PC-3 (cell line): ENCODE measurements around the gene XIRP2. TPM values are rescaled to one million over a fixed set of nuclear protein-coding genes. Genes with fewer than 3 reads are reported as not detected.
"Not testable (repeated sequence)": the region's sequence is repeated elsewhere in the genome, so short reads cannot be mapped to it uniquely, and the experiment has no call there.

Experiments
- ATAC-seq: fragments of 200-7000 bp; cut with Tn5 transposase; 2 replicates; pipeline ENCODE4 v1.9.1; 2020; ENCODE audit warnings: mild to moderate bottlenecking, moderate library complexity
- BruUV-seq: library from RNA; stranded (reverse); fragments of 400-500 nt; replicated peaks from 2 replicates; lab custom pipeline; 2021; lab: Mats Ljungman, UMichigan
- CTCF ChIA-PET: fragments of 300-600 bp; sonication (Branson Sonifier 250); formaldehyde crosslinking; loops from one replicate; lab custom pipeline; 2022; ENCODE audit warnings: antibody characterized with exemption; lab: Charles Lee
- POLR2A ChIA-PET: fragments of 300-600 bp; sonication (Branson Sonifier 250); formaldehyde crosslinking; loops from one replicate; lab custom pipeline; 2022; ENCODE audit warnings: antibody characterized with exemption; ENCODE audit not compliant: unreplicated experiment; lab: Charles Lee
- DNase-seq: peaks from one replicate; pipeline ENCODE4 v3.0.0-alpha.2; 2015
- H2AFZ ChIP-seq: fragments of 300-600 bp; sonication (generic); 2 replicates; pipeline ENCODE4 v1.6.0; 2016; ENCODE audit warnings: antibody characterized with exemption, low read length
- H3F3A ChIP-seq: fragments of 300-600 bp; sonication (generic); one replicate; pipeline ENCODE4 v1.6.0; 2017; ENCODE audit warnings: antibody characterized with exemption, low read length, control low read depth, mild to moderate bottlenecking; ENCODE audit not compliant: unreplicated experiment
- H3K27ac ChIP-seq: fragments of 300-600 bp; sonication (generic); 2 replicates; pipeline ENCODE4 v1.5.1; 2016; ENCODE audit warnings: mild to moderate bottlenecking, low read length
- H3K27me3 ChIP-seq: fragments of 300-600 bp; sonication (generic); 2 replicates; pipeline ENCODE4 v1.6.1; 2016; ENCODE audit warnings: low read length, mixed read lengths
- H3K36me3 ChIP-seq: fragments of 300-600 bp; sonication (generic); 2 replicates; pipeline ENCODE4 v1.6.1; 2016; ENCODE audit warnings: low read depth, mixed run types, low read length, mixed read lengths
- H3K4me1 ChIP-seq: fragments of 300-600 bp; sonication (generic); 2 replicates; pipeline ENCODE4 v1.5.1; 2016; ENCODE audit warnings: low read length; ENCODE audit not compliant: insufficient read depth
- H3K4me2 ChIP-seq: fragments of 300-600 bp; sonication (generic); 2 replicates; pipeline ENCODE4 v1.6.0; 2016; ENCODE audit warnings: low read length
- H3K4me3 ChIP-seq: fragments of 300-600 bp; sonication (generic); 2 replicates; pipeline ENCODE4 v1.5.1; 2016; ENCODE audit warnings: mild to moderate bottlenecking, low read length, mixed read lengths
- H3K79me2 ChIP-seq: fragments of 300-600 bp; sonication (generic); 2 replicates; pipeline ENCODE4 v1.6.1; 2017; ENCODE audit warnings: low read length, mixed read lengths
- H3K9ac ChIP-seq: fragments of 300-600 bp; sonication (generic); 2 replicates; pipeline ENCODE4 v1.6.0; 2016; ENCODE audit warnings: mild to moderate bottlenecking, low read length
- H3K9me2 ChIP-seq: fragments of 300-600 bp; sonication (generic); replicated peaks from 2 replicates; pipeline ENCODE4 v1.6.1; 2016; ENCODE audit warnings: mixed run types, low read length, mixed read lengths
- H3K9me3 ChIP-seq: fragments of 300-600 bp; sonication (generic); 2 replicates; pipeline ENCODE4 v1.6.1; 2016; ENCODE audit warnings: low read length, mixed read lengths
- H4K20me1 ChIP-seq: fragments of 300-600 bp; sonication (generic); 2 replicates; pipeline ENCODE4 v1.6.1; 2016; ENCODE audit warnings: low read length, mixed read lengths
- EZH2 ChIP-seq: fragments of 300-600 bp; sonication (generic); IDR thresholded peaks from one replicate; pipeline ENCODE4 v1.6.1; 2017; ENCODE audit warnings: antibody characterized with exemption, mild to moderate bottlenecking, low read length; ENCODE audit not compliant: unreplicated experiment
- EZH2phosphoT487 ChIP-seq: fragments of 300-600 bp; sonication (generic); IDR thresholded peaks from 2 replicates; pipeline ENCODE4 v1.6.1; 2018; ENCODE audit warnings: mild to moderate bottlenecking, antibody characterized with exemption, low read length, borderline replicate concordance
- intact Hi-C: fragments of 100-400 bp; cut with micrococcal nuclease; formaldehyde crosslinking; loops from 2 replicates; pipeline ENCODE4 v1.9.0; 2023
- total RNA-seq: library from RNA; depleted of rRNA; stranded (reverse); fragments of >200 nt; gene quantifications from 2 replicates; pipeline ENCODE4 v1.2.3, GENCODE V29; 2014
- TF ChIP-seq, protein P1 (sequence below): fragments of 300-600 bp; sonication (generic); conservative IDR thresholded peaks from 2 replicates; pipeline ENCODE4 v1.5.1; 2017; ENCODE audit warnings: antibody characterized with exemption, low read depth, mild to moderate bottlenecking, low read length

The XIRP2 gene
- total RNA-seq, 1 experiment from 2014 or later: 0.11 TPM

DNA sequence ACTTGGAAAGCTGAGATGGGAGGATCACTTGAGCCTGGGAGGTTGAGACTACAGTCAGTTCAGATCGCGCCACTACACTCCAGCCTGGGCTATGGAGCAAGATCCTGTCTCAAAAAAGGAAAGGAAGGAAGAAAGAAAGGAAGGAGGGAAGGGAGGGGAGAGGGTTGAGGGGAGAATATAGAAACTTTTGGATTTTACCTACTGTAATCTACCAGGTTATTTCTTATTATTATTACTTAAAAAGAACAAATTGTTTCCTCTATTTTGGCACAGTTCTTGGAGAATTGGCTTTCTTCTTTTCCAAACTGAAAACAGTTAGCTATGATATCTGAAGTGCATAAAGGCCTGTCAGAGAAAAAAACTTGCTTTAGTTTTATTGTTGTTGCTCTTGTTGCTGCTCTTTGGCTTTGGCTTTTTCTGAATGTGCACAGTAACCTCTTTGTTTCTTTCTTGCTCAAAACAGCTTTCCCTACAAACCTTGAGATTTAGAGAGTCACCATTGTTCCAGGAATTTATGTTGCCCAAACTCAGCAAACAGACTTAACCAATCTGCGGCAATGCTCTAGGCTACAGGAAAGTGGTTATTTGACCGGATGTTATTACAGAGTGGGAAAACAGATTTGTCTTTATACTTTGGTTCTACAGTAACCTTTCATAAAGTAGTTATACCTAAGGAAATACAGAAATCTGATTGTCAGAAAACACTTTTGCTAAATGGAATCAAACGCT is 214.9 kb downstream of the XIRP2 start:
- DNase-seq: peak; percentile 15
- Histone ChIP-seq H3K36me3 (no peaks in the 10 kb centered on the region), H3K4me2 (no peak overlapping the region), H3K79me2 (no peaks in the 10 kb centered on the region), H3K27ac (peak overlapping the region; percentile 1; the same call in 1 of the 2 replicates), H2AFZ (no peak overlapping the region), H3K27me3 (no peaks in the 10 kb centered on the region), H3F3A (no peaks in the 10 kb centered on the region), H3K9me3 (no peaks in the 10 kb centered on the region), H3K9ac (no peak overlapping the region), H3K9me2 (no peaks in the 10 kb centered on the region), H3K4me3 (no peak overlapping the region), H3K4me1 (no peaks in the 10 kb centered on the region), H4K20me1 (no peaks in the 10 kb centered on the region)
- no TSS peak for BruUV-seq
- intact Hi-C loops: no loop called here
- no peak for ATAC-seq
- TF ChIP-seq, protein P1, sequence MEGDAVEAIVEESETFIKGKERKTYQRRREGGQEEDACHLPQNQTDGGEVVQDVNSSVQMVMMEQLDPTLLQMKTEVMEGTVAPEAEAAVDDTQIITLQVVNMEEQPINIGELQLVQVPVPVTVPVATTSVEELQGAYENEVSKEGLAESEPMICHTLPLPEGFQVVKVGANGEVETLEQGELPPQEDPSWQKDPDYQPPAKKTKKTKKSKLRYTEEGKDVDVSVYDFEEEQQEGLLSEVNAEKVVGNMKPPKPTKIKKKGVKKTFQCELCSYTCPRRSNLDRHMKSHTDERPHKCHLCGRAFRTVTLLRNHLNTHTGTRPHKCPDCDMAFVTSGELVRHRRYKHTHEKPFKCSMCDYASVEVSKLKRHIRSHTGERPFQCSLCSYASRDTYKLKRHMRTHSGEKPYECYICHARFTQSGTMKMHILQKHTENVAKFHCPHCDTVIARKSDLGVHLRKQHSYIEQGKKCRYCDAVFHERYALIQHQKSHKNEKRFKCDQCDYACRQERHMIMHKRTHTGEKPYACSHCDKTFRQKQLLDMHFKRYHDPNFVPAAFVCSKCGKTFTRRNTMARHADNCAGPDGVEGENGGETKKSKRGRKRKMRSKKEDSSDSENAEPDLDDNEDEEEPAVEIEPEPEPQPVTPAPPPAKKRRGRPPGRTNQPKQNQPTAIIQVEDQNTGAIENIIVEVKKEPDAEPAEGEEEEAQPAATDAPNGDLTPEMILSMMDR: no peak
- no peak for TF ChIP-seq EZH2phosphoT487
- TF ChIP-seq EZH2: no peak
- ChIA-PET CTCF (no interaction called here), POLR2A (no interaction called here)

DNA sequence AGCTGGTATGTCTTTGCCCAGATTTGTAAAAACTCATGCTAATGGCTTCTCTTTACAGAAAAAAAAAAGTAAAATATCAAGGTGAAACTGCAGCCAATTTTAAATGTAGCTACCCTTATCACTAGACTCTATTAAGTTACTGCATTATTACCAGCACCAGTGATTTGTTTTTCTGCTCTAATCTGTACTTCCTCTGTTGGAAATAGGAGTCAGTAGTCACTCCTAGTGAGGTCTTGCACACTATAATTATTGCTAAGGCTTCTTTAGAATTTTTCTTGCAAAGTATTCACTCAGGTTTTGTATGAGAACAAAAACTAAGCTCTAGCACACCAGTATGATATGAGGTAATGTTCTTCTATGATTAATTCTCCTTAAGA is 215.5 kb downstream of the XIRP2 start:
- TF ChIP-seq EZH2phosphoT487 (no peak), EZH2 (no peak)
- no peaks in the 10 kb centered on the region for H4K20me1 ChIP-seq
- H3K9me3 ChIP-seq: no peaks in the 10 kb centered on the region
- ATAC-seq (no peak), DNase-seq (no peak)
- ChIA-PET CTCF (no interaction called here), POLR2A (no interaction called here)
- BruUV-seq: no TSS peak
- no peak overlapping the region for H3K4me2 ChIP-seq
- no peaks in the 10 kb centered on the region for H3K79me2 ChIP-seq
- H3K27ac ChIP-seq: peak overlapping the region; percentile 1; the same call in 1 of the 2 replicates
- H3F3A ChIP-seq: no peaks in the 10 kb centered on the region
- H3K27me3 ChIP-seq: no peaks in the 10 kb centered on the region
- H3K36me3 ChIP-seq: no peaks in the 10 kb centered on the region
- intact Hi-C loops: no loop called here
- H3K9ac ChIP-seq: no peak overlapping the region
- no peak overlapping the region for H2AFZ ChIP-seq
- H3K4me1 ChIP-seq: no peaks in the 10 kb centered on the region
- H3K9me2 ChIP-seq: no peaks in the 10 kb centered on the region
- no peak overlapping the region for H3K4me3 ChIP-seq

DNA sequence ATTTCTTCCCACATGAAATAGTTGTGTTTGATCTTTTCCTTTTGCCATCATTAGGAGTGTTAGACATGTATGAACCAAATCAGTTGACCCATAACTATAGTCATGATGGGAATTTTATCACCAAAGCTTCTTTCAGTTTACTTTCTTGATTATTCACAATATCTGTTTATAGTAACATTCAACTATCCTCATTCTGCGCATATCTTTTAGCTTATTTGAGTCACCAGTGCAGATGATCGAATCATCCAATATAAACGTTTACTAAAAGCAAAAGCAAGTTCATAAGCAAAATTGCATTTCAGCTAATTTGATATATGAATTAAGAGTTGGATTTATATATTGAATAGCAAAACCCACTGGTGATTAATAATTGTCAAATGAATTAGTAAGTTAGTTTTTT is 216.4 kb downstream of the XIRP2 start:
- no peak overlapping the region for H3K4me3 ChIP-seq
- no peak overlapping the region for H3K9ac ChIP-seq
- no peak for ATAC-seq
- POLR2A ChIA-PET: interaction anchor here (0.6 kb wide), 1 partner anchor 118 kb away, joined by 3 read pairs; no protein-coding TSS in a partner anchor
- peak; percentile 14 for DNase-seq
- no peak overlapping the region for H3K4me2 ChIP-seq
- H3K9me3 ChIP-seq: no peaks in the 10 kb centered on the region
- H3K27ac ChIP-seq: no peak overlapping the region
- H3K36me3 ChIP-seq: no peaks in the 10 kb centered on the region
- no peaks in the 10 kb centered on the region for H3K4me1 ChIP-seq
- no peaks in the 10 kb centered on the region for H3F3A ChIP-seq
- CTCF ChIA-PET: no interaction called here
- H3K27me3 ChIP-seq: no peaks in the 10 kb centered on the region
- H3K9me2 ChIP-seq: no peaks in the 10 kb centered on the region
- no TSS peak for BruUV-seq
- intact Hi-C loops: no loop called here
- no peak overlapping the region for H2AFZ ChIP-seq
- TF ChIP-seq EZH2 (no peak), EZH2phosphoT487 (no peak)
- TF ChIP-seq, protein P1: no peak
- no peaks in the 10 kb centered on the region for H4K20me1 ChIP-seq
- no peaks in the 10 kb centered on the region for H3K79me2 ChIP-seq

DNA sequence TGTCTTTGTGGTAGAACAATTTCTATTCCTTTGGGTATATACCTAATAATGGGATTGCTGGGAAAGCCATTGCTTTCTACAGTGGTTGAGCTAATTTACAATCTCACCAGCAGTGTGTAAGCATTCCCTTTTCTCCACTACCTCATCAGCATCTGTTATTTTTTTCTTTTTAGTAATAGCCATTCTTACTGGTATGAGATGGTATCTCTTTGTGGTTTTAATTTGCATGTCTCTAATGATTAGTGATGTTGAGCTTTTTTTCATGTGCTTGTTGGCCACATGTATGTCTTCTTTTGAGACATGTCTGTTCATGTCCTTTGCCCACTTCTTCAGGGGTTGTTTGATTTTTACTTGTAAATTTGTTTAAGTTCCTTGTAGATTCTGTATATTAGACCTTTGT is 221.4 kb downstream of the XIRP2 start:
- H3K9me2 ChIP-seq, H3K9me3 ChIP-seq, H3K4me3 ChIP-seq, H3K79me2 ChIP-seq, intact Hi-C loops, H3K9ac ChIP-seq, ATAC-seq, H3K27me3 ChIP-seq, H3K36me3 ChIP-seq, CTCF ChIA-PET, BruUV-seq, H3K4me1 ChIP-seq, H3F3A ChIP-seq, H3K27ac ChIP-seq, H4K20me1 ChIP-seq, POLR2A ChIA-PET, H2AFZ ChIP-seq, H3K4me2 ChIP-seq, DNase-seq: not testable (repeated sequence)
